Panc1 (cell line): ENCODE measurements around the gene CTXND1. TPM values are rescaled to one million over a fixed set of nuclear protein-coding genes. Genes with fewer than 3 reads are reported as not detected.
A peak's percentile ranks its signal among the peaks of the same experiment; 100 is the strongest.

ENCODE experiments used
- ATAC-seq: fragments of 200-7000 bp; cut with Tn5 transposase; 2 replicates; pipeline ENCODE4 v1.9.1; 2020; ENCODE audit warnings: mild to moderate bottlenecking, moderate library complexity
- BruUV-seq: library from RNA; stranded (reverse); fragments of 400-500 nt; replicated peaks from 2 replicates; lab custom pipeline; 2021; lab: Mats Ljungman, UMichigan
- CTCF ChIA-PET: fragments of 300-600 bp; sonication (Branson Sonifier 250); formaldehyde crosslinking; loops from one replicate; lab custom pipeline; 2022; ENCODE audit warnings: antibody characterized with exemption; lab: Charles Lee
- POLR2A ChIA-PET: fragments of 300-600 bp; sonication (Branson Sonifier 250); formaldehyde crosslinking; loops from one replicate; lab custom pipeline; 2022; ENCODE audit warnings: antibody characterized with exemption; lab: Charles Lee
- DNase-seq: peaks from one replicate; pipeline ENCODE4 v3.0.0-alpha.2; 2010; ENCODE audit warnings: low read depth, low spot score
- H3K27ac ChIP-seq: 2 replicates; pipeline ENCODE4 v1.5.1; 2011; ENCODE audit warnings: mild to moderate bottlenecking, low read length, inconsistent platforms
- H3K27me3 ChIP-seq: fragments of 200-500 bp; sonication (Bioruptor generic); 2 replicates; pipeline ENCODE4 v1.6.0; 2014; ENCODE audit warnings: low read length, inconsistent platforms; ENCODE audit not compliant: control insufficient read depth, insufficient read depth
- H3K36me3 ChIP-seq: fragments of 200-500 bp; sonication (Bioruptor generic); 2 replicates; pipeline ENCODE4 v1.5.1; 2014; ENCODE audit warnings: inconsistent platforms, mild to moderate bottlenecking, low read length, moderate library complexity; ENCODE audit not compliant: control insufficient read depth, insufficient read depth
- H3K4me1 ChIP-seq: 2 replicates; pipeline ENCODE4 v1.5.1; 2011; ENCODE audit warnings: inconsistent platforms, mild to moderate bottlenecking, low read length, moderate library complexity; ENCODE audit not compliant: control insufficient read depth, insufficient read depth
- H3K4me3 ChIP-seq, 2 experiments: 2 replicates each; pipeline ENCODE4 v1.5.1; 2011 to 2012; ENCODE audit warnings: low read depth in 2 of 2, low read length in 2 of 2, mild to moderate bottlenecking in 2 of 2, inconsistent platforms in 1 of 2, moderate library complexity in 1 of 2
- H3K9me3 ChIP-seq: fragments of 200-500 bp; sonication (Bioruptor generic); 2 replicates; pipeline ENCODE4 v1.5.1; 2014; ENCODE audit warnings: low read depth, mild to moderate bottlenecking, inconsistent platforms, low read length, moderate library complexity; ENCODE audit not compliant: control insufficient read depth, insufficient read depth
- CTCF ChIP-seq: fragments of 450-650 bp; IDR thresholded peaks from 2 replicates; pipeline ENCODE4 v1.5.1; 2017; ENCODE audit warnings: mild to moderate bottlenecking
- POLR2AphosphoS5 ChIP-seq: IDR thresholded peaks from 2 replicates; pipeline ENCODE4 v1.6.1; 2012; ENCODE audit warnings: mild to moderate bottlenecking, low read depth, low read length, moderate library complexity
- REST ChIP-seq, 2 experiments: IDR thresholded peaks; 2 replicates each; pipeline ENCODE4 v1.6.1; 2011 to 2012; ENCODE audit warnings: low read depth in 2 of 2, control low read depth in 1 of 2, low read length in 1 of 2, mild to moderate bottlenecking in 1 of 2, moderate library complexity in 1 of 2; ENCODE audit not compliant: insufficient read depth in 1 of 2
- SIN3A ChIP-seq: IDR thresholded peaks from 2 replicates; pipeline ENCODE4 v1.6.1; 2012; ENCODE audit warnings: low read depth, mild to moderate bottlenecking, low read length, moderate library complexity, borderline replicate concordance; ENCODE audit not compliant: insufficient read depth
- TCF7L2 ChIP-seq: IDR thresholded peaks from 2 replicates; pipeline ENCODE4 v1.6.1; 2011; ENCODE audit warnings: mild to moderate bottlenecking, low read depth, low read length, inconsistent platforms
- in situ Hi-C: cut with HindIII; loops from 2 replicates; pipeline ENCODE4 v1.10.0; 2016; ENCODE audit warnings: low sequenced_read_pairs, low pct_unique_long_range_greater_than_20kb
- intact Hi-C: fragments of 100-400 bp; cut with micrococcal nuclease; formaldehyde crosslinking; loops from one replicate; pipeline ENCODE4 v1.10.0; 2022; ENCODE audit not compliant: unreplicated experiment
- total RNA-seq: library from RNA; stranded (reverse); gene quantifications from one replicate; pipeline ENCODE4 v1.2.1, GENCODE V29; 2021; ENCODE audit not compliant: unreplicated experiment

CTXND1 gene
- total RNA-seq, 1 experiment from 2014 or later = not detected

- no peak for TF ChIP-seq POLR2AphosphoS5
- no peak for TF ChIP-seq SIN3A
- TF ChIP-seq TCF7L2 = no peak
- intact Hi-C loops (no loop called here), in situ Hi-C loops (no loop called here)
- H3K27ac ChIP-seq = no peak overlapping the region
- DNase-seq (no peak), ATAC-seq (peak; percentile 34; the same call in 1 of the 2 replicates)
- H3K27me3 ChIP-seq = peaks cover 2% of the 10 kb centered on the region; the same call in 1 of the 2 replicates
- CTCF ChIA-PET = interaction anchor here (0.6 kb wide), 1 partner anchor 19 kb away, joined by 3 read pairs; no protein-coding TSS in a partner anchor
- POLR2A ChIA-PET = interaction anchor here (0.7 kb wide), 1 partner anchor 487 kb away, joined by 3 read pairs; no protein-coding TSS in a partner anchor
- no peak overlapping the region for H3K4me3 ChIP-seq
- no peaks in the 10 kb centered on the region for H3K4me1 ChIP-seq
- no peaks in the 10 kb centered on the region for H3K36me3 ChIP-seq
- BruUV-seq = no TSS peak
- H3K9me3 ChIP-seq = no peaks in the 10 kb centered on the region
Measured at GRCh38 chr15:80289528-80290495, 37.8 kb upstream of the CTXND1 start.

DNA sequence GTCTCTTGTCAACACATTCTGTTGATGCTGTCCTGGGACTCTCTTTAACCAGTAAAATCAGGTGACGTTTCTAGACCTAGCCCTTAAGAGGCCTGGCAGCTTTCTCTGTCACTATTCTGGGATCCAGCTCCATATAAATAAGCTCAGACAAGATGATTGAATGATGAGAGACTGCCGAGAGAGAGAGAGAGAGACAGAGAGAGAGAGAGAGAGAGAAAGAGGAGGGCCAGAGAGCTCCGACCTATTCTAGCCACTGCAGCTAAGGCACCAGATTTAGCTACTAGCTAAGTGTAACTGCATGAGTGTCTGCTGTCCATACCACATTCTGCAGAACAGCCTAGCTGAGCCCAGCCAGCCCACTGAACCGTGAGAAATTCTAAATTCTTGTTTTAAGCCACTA is 36.1 kb upstream of the CTXND1 start:
- BruUV-seq = no TSS peak
- ChIA-PET POLR2A (interaction anchor here (0.6 kb wide), 1 partner anchor 689 kb away, joined by 7 read pairs; no protein-coding TSS in a partner anchor), CTCF (no interaction called here)
- intact Hi-C loops = no loop called here
- no peak overlapping the region for H3K27ac ChIP-seq
- ATAC-seq (no peak), DNase-seq (no peak)
- peaks cover 2% of the 10 kb centered on the region; the same call in 1 of the 2 replicates for H3K27me3 ChIP-seq
- H3K4me3 ChIP-seq = no peak overlapping the region
- in situ Hi-C loops = no loop called here
- H3K36me3 ChIP-seq = no peaks in the 10 kb centered on the region
- H3K4me1 ChIP-seq = no peaks in the 10 kb centered on the region
- no peaks in the 10 kb centered on the region for H3K9me3 ChIP-seq
- TF ChIP-seq REST (IDR thresholded peaks at IDR 0.05; ENCODE audit: insufficient read depth in 1 of 2, low read depth in 2 of 2, low read length in 1 of 2) (no peak), POLR2AphosphoS5 (no peak), SIN3A (no peak), CTCF (no peak), TCF7L2 (no peak)
